Measurements from ENCODE around the gene ZNF236. TPM values are rescaled to one million over a fixed set of nuclear protein-coding genes. Genes with fewer than 3 reads are reported as not detected.

ZNF236 gene
- polyA plus RNA-seq, 1 donor from 2014 or later = 7.7 TPM

DNA sequence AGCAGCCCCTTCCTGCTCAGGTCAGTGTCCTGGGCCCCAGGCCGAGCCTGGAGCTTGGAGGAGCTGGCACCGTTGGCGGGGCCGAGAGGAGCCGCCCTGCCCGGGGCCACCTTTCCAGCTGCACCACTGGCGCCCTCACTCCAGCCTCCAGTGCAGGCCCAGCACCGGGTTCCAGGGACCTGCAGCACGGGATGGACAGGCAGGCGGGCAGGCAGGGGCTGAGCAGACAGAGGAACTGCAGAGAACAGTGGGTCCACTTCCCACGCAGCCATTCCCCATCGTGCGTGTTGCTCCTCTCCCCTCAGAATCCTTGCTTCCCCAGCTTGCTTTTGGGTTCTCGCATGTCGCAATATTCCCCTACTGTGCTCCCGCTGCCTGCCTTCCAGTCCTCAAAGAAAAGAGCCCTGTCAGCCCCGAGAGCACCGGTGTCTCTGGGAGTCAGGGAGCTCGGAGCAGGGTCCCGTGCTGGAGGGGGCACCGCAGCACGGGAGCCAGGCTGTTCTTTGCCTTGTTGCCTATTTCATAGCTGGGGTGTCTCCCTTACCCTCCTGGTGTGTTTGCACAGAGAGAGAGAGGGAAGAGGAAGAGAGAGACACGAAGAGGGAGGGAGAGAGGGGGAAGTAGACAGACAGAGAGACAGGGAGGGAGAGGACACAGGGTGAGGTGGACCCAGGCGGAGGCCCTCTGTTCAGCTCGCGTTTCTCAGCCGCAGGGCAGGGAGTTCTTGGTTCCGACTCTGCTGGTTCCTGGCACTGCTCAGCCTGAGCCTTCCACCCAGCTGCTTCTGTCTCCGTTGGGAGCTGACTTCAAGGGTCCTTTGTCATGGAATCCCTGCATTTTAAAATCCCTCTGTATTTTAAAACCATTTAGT lies 184.2 kb downstream of the ZNF236 start:
- Histone ChIP-seq H3K9me2 (ENCODE audit: insufficient read depth, low read length) (no peaks in the 10 kb centered on the region), H4K20me1 (ENCODE audit: insufficient read depth) (no peaks in the 10 kb centered on the region), H2AFZ (ENCODE audit: low read depth, low read length) (no peak overlapping the region), H3K27me3 (ENCODE audit: insufficient read depth, low read depth, low read length) (no peaks in the 10 kb centered on the region), H3F3A (ENCODE audit: insufficient read depth, low read length, poor library complexity, severe bottlenecking) (no peaks in the 10 kb centered on the region), H3K4me3 (ENCODE audit: low read length) (no peak overlapping the region), H3K27ac (ENCODE audit: low read length) (no peak overlapping the region), H3K4me2 (ENCODE audit: low read length) (no peak overlapping the region), H3K9ac (ENCODE audit: low read length) (no peak overlapping the region), H3K36me3 (ENCODE audit: insufficient read depth, low read length) (no peaks in the 10 kb centered on the region), H3K9me3 (ENCODE audit: low read length) (no peaks in the 10 kb centered on the region), H3K79me2 (replicated peaks; ENCODE audit: insufficient read depth, low read length) (no peaks in the 10 kb centered on the region)
- TF ChIP-seq EP300 (conservative IDR thresholded peaks at IDR 0.05; ENCODE audit: poor library complexity, severe bottlenecking) (no peak), TAF1 (IDR thresholded peaks at IDR 0.05; ENCODE audit: low read depth) (no peak), MXI1 (conservative IDR thresholded peaks at IDR 0.05; ENCODE audit: poor library complexity, severe bottlenecking) (no peak), POLR2AphosphoS5 (IDR thresholded peaks at IDR 0.05) (no peak)

DNA sequence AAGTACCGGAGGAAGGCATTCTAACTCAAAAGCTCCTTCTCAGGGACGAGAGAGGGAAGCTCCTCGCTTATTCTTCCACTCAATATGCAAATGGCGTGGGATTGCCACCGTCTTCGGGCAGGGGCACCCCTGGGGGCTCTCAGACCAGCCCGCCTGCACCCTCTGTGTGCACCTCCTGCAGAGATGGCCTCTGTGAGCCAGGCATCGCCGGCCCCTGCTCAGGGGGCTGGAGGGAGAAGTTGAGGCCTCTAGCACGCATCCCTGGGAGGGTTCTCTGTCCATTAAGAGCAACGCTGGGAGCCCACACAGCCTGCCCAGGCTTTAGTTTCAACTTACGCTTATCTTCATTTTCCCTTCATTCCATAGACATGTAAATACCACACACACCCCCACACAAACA lies 184.9 kb downstream of the ZNF236 start:
- H2AFZ ChIP-seq (ENCODE audit: low read depth, low read length) = no peak overlapping the region
- H3K79me2 ChIP-seq (replicated peaks; ENCODE audit: insufficient read depth, low read length) = no peaks in the 10 kb centered on the region
- TF ChIP-seq SMC3 (conservative IDR thresholded peaks at IDR 0.05; ENCODE audit: poor library complexity) = no peak
- no peak for TF ChIP-seq EZH2 (IDR thresholded peaks at IDR 0.05; ENCODE audit: borderline replicate concordance, insufficient read depth, low read length, poor library complexity, severe bottlenecking)
- no peak for TF ChIP-seq EP300 (conservative IDR thresholded peaks at IDR 0.05; ENCODE audit: poor library complexity, severe bottlenecking)
- TF ChIP-seq RAD21 (conservative IDR thresholded peaks at IDR 0.05) = no peak
- TF ChIP-seq TAF1 (IDR thresholded peaks at IDR 0.05; ENCODE audit: low read depth) = no peak
- TF ChIP-seq, protein P1, sequence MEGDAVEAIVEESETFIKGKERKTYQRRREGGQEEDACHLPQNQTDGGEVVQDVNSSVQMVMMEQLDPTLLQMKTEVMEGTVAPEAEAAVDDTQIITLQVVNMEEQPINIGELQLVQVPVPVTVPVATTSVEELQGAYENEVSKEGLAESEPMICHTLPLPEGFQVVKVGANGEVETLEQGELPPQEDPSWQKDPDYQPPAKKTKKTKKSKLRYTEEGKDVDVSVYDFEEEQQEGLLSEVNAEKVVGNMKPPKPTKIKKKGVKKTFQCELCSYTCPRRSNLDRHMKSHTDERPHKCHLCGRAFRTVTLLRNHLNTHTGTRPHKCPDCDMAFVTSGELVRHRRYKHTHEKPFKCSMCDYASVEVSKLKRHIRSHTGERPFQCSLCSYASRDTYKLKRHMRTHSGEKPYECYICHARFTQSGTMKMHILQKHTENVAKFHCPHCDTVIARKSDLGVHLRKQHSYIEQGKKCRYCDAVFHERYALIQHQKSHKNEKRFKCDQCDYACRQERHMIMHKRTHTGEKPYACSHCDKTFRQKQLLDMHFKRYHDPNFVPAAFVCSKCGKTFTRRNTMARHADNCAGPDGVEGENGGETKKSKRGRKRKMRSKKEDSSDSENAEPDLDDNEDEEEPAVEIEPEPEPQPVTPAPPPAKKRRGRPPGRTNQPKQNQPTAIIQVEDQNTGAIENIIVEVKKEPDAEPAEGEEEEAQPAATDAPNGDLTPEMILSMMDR (IDR thresholded peaks at IDR 0.05; ENCODE audit: poor library complexity, severe bottlenecking) = no peak
- TF ChIP-seq POLR2AphosphoS5 (IDR thresholded peaks at IDR 0.05) = no peak
- TF ChIP-seq, protein P2, sequence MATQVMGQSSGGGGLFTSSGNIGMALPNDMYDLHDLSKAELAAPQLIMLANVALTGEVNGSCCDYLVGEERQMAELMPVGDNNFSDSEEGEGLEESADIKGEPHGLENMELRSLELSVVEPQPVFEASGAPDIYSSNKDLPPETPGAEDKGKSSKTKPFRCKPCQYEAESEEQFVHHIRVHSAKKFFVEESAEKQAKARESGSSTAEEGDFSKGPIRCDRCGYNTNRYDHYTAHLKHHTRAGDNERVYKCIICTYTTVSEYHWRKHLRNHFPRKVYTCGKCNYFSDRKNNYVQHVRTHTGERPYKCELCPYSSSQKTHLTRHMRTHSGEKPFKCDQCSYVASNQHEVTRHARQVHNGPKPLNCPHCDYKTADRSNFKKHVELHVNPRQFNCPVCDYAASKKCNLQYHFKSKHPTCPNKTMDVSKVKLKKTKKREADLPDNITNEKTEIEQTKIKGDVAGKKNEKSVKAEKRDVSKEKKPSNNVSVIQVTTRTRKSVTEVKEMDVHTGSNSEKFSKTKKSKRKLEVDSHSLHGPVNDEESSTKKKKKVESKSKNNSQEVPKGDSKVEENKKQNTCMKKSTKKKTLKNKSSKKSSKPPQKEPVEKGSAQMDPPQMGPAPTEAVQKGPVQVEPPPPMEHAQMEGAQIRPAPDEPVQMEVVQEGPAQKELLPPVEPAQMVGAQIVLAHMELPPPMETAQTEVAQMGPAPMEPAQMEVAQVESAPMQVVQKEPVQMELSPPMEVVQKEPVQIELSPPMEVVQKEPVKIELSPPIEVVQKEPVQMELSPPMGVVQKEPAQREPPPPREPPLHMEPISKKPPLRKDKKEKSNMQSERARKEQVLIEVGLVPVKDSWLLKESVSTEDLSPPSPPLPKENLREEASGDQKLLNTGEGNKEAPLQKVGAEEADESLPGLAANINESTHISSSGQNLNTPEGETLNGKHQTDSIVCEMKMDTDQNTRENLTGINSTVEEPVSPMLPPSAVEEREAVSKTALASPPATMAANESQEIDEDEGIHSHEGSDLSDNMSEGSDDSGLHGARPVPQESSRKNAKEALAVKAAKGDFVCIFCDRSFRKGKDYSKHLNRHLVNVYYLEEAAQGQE (IDR thresholded peaks at IDR 0.05; ENCODE audit: borderline replicate concordance) = no peak
- TF ChIP-seq MXI1 (conservative IDR thresholded peaks at IDR 0.05; ENCODE audit: poor library complexity, severe bottlenecking) = no peak
- H3K27ac ChIP-seq (ENCODE audit: low read length) = no peak overlapping the region
- no peak overlapping the region for H3K4me3 ChIP-seq (ENCODE audit: low read length)
- no peaks in the 10 kb centered on the region for H4K20me1 ChIP-seq (ENCODE audit: insufficient read depth)
- H3K27me3 ChIP-seq (ENCODE audit: insufficient read depth, low read depth, low read length) = no peaks in the 10 kb centered on the region
- no peaks in the 10 kb centered on the region for H3K36me3 ChIP-seq (ENCODE audit: insufficient read depth, low read length)
- no peak overlapping the region for H3K4me2 ChIP-seq (ENCODE audit: low read length)
- H3F3A ChIP-seq (ENCODE audit: insufficient read depth, low read length, poor library complexity, severe bottlenecking) = no peaks in the 10 kb centered on the region
- no peak overlapping the region for H3K9ac ChIP-seq (ENCODE audit: low read length)
- no peaks in the 10 kb centered on the region for H3K9me3 ChIP-seq (ENCODE audit: low read length)
- H3K9me2 ChIP-seq (ENCODE audit: insufficient read depth, low read length) = no peaks in the 10 kb centered on the region

Measured in neural cell (in vitro differentiated cells).